Muscle of back (tissue), 11 donors: ENCODE measurements around the gene GALNT18. TPM values are rescaled to one million over a fixed set of nuclear protein-coding genes. Genes with fewer than 3 reads are reported as not detected.

ENCODE experiments used
- DNase-seq, 3 donors: peaks; one replicate each; pipeline versions ENCODE4 v3.0.0 to v3.0.0-alpha.2; 2013
- polyA plus RNA-seq, 10 donors: library from polyadenylated mRNA; unstranded; fragments of 120-200 nt; gene quantifications; one replicate each; pipeline ENCODE4 v1.2.1, GENCODE V29; 2013; ENCODE audit not compliant: insufficient read length in 10 of 10

The GALNT18 gene
- polyA plus RNA-seq, 10 donors = 8.2 to 14.0 (median 11.1) TPM

GRCh38 chr11:11589437-11589836, 32.4 kb downstream of the GALNT18 start:
- no peak for DNase-seq

- peak in 1 of 3 donors; percentile 35 for DNase-seq
Measured at GRCh38 chr11:11588891-11589290, 32.9 kb downstream of the GALNT18 start.

- no peak for DNase-seq
Measured at GRCh38 chr11:11588243-11588642, 33.6 kb downstream of the GALNT18 start.

GRCh38 chr11:11587122-11587521, 34.7 kb downstream of the GALNT18 start:
- peak in 2 of 3 donors; percentile 17 to 43 for DNase-seq

GRCh38 chr11:11586465-11586864, 35.3 kb downstream of the GALNT18 start:
- no peak for DNase-seq

- no peak for DNase-seq
Measured at GRCh38 chr11:11584937-11585336, 36.9 kb downstream of the GALNT18 start.

GRCh38 chr11:11584530-11584810, 37.3 kb downstream of the GALNT18 start:
- DNase-seq = peak in 1 of 3 donors; percentile 28

GRCh38 chr11:11583801-11584529, 37.8 kb downstream of the GALNT18 start:
- no peak for DNase-seq

- DNase-seq = no peak
Measured at GRCh38 chr11:11582011-11582701, 39.6 kb downstream of the GALNT18 start.

- DNase-seq = no peak
Measured at GRCh38 chr11:11581481-11581880, 40.3 kb downstream of the GALNT18 start.

- DNase-seq = no peak
Measured at GRCh38 chr11:11580841-11581411, 40.9 kb downstream of the GALNT18 start.

GRCh38 chr11:11580012-11580411, 41.8 kb downstream of the GALNT18 start:
- no peak for DNase-seq

GRCh38 chr11:11579012-11579988, 42.5 kb downstream of the GALNT18 start:
- DNase-seq = no peak

GRCh38 chr11:11577932-11578911, 43.6 kb downstream of the GALNT18 start:
- no peak for DNase-seq

GRCh38 chr11:11577251-11577855, 44.5 kb downstream of the GALNT18 start:
- DNase-seq = no peak

- no peak for DNase-seq
Measured at GRCh38 chr11:11574373-11575287, 47.2 kb downstream of the GALNT18 start.

- DNase-seq = no peak
Measured at GRCh38 chr11:11572386-11572785, 49.4 kb downstream of the GALNT18 start.

- no peak for DNase-seq
Measured at GRCh38 chr11:11571893-11572292, 49.9 kb downstream of the GALNT18 start.

GRCh38 chr11:11570823-11571222, 51.0 kb downstream of the GALNT18 start:
- no peak for DNase-seq
